Measurements from ENCODE around the gene LRRC23.

DNA sequence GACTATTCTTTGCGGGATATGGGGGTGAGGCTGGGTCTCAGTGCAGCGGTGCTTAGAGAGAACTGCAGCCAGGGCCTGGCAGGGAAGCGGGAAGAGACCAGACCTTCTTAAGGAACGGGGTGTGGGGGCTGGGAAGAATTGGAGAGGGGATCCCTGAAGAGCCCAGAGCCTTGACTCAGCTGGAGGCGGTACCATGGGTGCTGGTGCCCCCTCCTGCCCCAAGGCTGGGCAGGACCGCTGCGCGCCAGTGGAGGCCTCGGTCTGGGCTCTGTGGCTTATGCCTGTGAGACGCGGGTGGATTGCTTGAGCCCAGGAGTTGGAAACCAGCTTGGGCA is 37.7 kb downstream of the LRRC23 start:
- TF ChIP-seq, protein P1, sequence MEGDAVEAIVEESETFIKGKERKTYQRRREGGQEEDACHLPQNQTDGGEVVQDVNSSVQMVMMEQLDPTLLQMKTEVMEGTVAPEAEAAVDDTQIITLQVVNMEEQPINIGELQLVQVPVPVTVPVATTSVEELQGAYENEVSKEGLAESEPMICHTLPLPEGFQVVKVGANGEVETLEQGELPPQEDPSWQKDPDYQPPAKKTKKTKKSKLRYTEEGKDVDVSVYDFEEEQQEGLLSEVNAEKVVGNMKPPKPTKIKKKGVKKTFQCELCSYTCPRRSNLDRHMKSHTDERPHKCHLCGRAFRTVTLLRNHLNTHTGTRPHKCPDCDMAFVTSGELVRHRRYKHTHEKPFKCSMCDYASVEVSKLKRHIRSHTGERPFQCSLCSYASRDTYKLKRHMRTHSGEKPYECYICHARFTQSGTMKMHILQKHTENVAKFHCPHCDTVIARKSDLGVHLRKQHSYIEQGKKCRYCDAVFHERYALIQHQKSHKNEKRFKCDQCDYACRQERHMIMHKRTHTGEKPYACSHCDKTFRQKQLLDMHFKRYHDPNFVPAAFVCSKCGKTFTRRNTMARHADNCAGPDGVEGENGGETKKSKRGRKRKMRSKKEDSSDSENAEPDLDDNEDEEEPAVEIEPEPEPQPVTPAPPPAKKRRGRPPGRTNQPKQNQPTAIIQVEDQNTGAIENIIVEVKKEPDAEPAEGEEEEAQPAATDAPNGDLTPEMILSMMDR (IDR thresholded peaks at IDR 0.05) = no peak
- TF ChIP-seq EZH2 (IDR thresholded peaks at IDR 0.05) (no peak), EZH2phosphoT487 (IDR thresholded peaks at IDR 0.05) (no peak)

Measured in neural progenitor cell (in vitro differentiated cells).